Astrocyte of the cerebellum (primary cell): ENCODE data around the gene TIAM2.
A peak's percentile ranks its signal among the peaks of the same experiment; 100 is the strongest.

Experiments used
- DNase-seq: peaks from one replicate; pipeline ENCODE4 v3.0.0-alpha.2; 2011; ENCODE audit warnings: low read depth
- H3K4me3 ChIP-seq: 2 replicates; pipeline ENCODE4 v1.5.1; 2011; ENCODE audit warnings: mild to moderate bottlenecking, low read depth, low read length, moderate library complexity
- in situ Hi-C: cut with HindIII; loops from 2 replicates; pipeline ENCODE4 v1.10.0; 2017; ENCODE audit warnings: low sequenced_read_pairs
- TF ChIP-seq, protein P1 (sequence below): IDR thresholded peaks from 2 replicates; pipeline ENCODE4 v1.5.1; 2012; ENCODE audit warnings: low read length, low read depth, moderate library complexity, mild to moderate bottlenecking; ENCODE audit errors: missing control alignments

Gene TIAM2

DNA sequence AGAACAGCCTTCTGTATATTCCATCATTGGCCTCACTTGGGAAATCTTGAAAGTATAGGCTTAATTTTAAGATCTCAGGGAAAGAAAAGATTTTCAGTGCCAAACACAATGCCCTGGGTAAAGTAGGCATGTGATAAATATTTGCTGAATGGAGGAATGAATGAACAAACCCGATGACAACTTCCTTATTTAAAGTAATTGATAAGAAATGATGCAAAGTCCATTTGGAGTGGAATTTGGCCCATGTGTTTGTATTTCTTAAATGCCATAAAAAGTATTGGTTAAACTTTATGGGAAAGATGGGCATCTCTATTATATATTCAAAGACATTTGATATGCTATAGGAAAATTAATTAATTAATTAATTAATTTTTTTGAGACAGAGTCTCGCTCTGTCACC is 3.7 kb downstream of the TIAM2 start:
- TF ChIP-seq, protein P1, sequence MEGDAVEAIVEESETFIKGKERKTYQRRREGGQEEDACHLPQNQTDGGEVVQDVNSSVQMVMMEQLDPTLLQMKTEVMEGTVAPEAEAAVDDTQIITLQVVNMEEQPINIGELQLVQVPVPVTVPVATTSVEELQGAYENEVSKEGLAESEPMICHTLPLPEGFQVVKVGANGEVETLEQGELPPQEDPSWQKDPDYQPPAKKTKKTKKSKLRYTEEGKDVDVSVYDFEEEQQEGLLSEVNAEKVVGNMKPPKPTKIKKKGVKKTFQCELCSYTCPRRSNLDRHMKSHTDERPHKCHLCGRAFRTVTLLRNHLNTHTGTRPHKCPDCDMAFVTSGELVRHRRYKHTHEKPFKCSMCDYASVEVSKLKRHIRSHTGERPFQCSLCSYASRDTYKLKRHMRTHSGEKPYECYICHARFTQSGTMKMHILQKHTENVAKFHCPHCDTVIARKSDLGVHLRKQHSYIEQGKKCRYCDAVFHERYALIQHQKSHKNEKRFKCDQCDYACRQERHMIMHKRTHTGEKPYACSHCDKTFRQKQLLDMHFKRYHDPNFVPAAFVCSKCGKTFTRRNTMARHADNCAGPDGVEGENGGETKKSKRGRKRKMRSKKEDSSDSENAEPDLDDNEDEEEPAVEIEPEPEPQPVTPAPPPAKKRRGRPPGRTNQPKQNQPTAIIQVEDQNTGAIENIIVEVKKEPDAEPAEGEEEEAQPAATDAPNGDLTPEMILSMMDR: no peak
- no peak overlapping the region for H3K4me3 ChIP-seq
- DNase-seq: no peak
- in situ Hi-C loops: no loop called here

DNA sequence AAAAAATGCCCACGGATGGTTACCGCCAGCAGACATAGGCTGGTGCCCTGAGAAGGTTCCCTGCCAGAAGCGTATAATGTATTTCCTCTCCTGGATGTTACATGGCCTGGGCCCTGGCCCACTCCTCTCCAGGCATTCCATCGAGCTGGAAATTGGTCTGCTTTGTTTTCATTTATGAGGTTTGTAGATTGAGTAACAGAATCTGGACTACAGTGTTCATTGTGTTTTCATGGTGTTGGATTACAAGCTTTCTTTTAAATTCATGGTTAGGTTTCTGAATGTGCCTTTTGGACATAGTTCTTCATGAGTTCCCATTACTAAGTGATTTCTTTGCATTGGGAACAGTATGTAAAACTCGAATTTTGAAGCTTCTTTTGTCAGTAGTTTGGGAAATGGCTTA is 6.4 kb downstream of the TIAM2 start:
- in situ Hi-C loops: no loop called here
- DNase-seq: peak; percentile 73
- H3K4me3 ChIP-seq: no peak overlapping the region
- TF ChIP-seq, protein P1: no peak

DNA sequence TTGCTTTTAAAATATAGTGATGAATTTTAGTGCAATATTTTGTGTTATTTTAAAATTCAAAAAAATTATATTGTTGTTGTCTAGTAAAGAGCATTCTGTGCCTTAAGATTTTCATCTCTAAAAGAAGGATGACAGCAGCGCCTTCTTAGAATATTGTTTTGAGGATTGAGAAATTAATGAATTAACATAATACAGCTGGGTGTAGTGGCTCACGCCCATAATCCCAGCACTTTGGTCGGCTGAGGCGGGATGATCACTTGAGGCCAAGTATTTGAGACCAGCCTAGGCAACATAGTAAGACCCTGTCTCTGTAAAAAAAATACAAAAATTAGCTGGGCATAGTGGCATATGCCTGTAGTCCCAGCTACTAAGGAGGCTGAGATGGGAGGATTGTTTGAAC is 6.8 kb downstream of the TIAM2 start:
- TF ChIP-seq, protein P1: no peak
- no peak overlapping the region for H3K4me3 ChIP-seq
- in situ Hi-C loops: no loop called here

DNA sequence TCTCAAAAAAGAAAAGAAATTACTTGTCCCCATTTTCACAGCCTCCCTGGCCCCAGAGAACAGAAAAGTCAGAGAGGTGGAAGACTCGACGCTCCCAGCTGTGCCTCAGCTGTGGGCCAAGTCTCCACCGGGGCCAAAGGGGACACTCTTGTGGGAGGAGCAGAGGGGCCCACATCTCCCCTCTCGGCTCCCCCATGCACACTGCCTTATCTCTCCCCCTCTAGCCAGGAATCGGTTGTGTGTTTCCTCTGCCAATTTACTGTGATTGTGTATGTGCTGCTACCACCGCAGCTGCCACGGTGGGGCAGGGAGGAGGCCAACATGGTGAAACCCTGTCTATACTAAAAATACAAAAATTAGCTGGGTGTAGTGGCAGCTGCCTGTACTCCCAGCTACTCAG is 8.4 kb downstream of the TIAM2 start:
- in situ Hi-C loops: no loop called here
- TF ChIP-seq, protein P1: no peak
- H3K4me3 ChIP-seq: no peak overlapping the region
- no peak for DNase-seq

More for the DNA sequence above, 6.8 kb downstream of the TIAM2 start:
- DNase-seq: no peak

DNA sequence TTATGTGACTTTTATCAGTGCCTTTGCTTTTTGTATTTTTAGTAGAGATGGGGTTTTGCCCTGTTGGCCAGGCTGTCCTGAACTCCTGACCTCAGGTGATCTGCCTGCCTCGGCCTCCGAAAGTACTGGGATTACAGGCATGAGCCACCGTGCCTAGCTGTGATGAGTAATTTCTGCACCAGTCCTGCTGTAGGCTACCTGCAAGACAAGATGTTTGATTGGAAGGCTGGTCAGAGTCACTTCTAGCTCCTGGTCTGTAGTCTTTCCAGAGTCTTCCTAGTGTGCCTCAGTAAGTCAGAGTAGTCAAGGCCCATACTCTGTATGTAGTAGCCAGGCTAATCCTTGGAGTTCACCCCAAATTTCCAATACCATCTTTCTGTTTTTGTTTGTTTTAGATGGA is 8.9 kb downstream of the TIAM2 start:
- TF ChIP-seq, protein P1: no peak
- in situ Hi-C loops: no loop called here
- no peak overlapping the region for H3K4me3 ChIP-seq
- DNase-seq: no peak

DNA sequence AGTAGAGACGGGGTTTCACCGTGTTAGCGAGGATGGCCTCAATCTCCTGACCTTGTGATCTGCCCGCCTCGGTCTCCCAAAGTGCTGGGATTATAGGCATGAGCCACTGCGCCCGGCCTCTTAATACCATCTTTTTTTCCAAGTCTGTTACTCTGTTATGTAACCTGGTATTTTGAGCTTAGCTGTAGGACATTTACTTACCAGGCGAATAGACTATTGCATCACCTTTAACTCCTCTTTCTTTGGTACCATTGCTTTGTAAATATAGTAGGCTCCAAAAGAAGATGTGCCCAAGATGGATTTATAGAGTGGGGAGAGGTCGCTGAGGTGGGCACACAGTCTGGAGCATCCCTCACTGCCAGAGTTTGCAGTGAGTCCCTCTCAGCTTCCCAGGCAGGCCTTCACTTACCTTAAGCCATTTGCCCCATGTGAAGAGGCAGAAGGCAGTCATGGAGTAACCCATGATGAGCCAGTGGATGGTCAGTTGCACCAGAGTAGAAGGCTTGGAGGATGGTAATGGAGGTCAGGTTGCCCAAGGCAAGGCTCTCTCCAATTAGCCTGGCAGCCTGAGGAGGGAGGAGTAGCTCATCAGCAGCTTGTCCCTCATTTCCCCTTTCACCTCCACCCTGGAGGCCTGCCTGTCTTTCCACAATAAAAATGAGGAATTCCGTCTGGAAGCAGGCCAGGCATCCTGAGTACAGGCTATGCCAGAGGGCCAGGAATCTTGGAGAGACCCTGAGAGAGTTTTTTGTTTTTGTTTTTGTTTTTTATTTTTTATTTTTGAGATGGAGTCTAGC is 9.7 kb downstream of the TIAM2 start:
- DNase-seq: no peak
- in situ Hi-C loops: no loop called here
- TF ChIP-seq, protein P1: no peak
- H3K4me3 ChIP-seq: no peak overlapping the region
